VCaP (cell line): ENCODE measurements around the gene NOP16.

Experiments used
- H3K27ac ChIP-seq: fragments of 450-650 bp; 2 replicates; pipeline ENCODE4 v1.5.1; 2017
- TF ChIP-seq, protein P1 (sequence below): fragments of 450-650 bp; conservative IDR thresholded peaks from 2 replicates; pipeline ENCODE4 v1.5.1; 2017; ENCODE audit warnings: mild to moderate bottlenecking, moderate library complexity

Gene NOP16

GRCh38 chr5:176397736-176398420 lies 9.5 kb upstream of the NOP16 start:
- TF ChIP-seq, protein P1, sequence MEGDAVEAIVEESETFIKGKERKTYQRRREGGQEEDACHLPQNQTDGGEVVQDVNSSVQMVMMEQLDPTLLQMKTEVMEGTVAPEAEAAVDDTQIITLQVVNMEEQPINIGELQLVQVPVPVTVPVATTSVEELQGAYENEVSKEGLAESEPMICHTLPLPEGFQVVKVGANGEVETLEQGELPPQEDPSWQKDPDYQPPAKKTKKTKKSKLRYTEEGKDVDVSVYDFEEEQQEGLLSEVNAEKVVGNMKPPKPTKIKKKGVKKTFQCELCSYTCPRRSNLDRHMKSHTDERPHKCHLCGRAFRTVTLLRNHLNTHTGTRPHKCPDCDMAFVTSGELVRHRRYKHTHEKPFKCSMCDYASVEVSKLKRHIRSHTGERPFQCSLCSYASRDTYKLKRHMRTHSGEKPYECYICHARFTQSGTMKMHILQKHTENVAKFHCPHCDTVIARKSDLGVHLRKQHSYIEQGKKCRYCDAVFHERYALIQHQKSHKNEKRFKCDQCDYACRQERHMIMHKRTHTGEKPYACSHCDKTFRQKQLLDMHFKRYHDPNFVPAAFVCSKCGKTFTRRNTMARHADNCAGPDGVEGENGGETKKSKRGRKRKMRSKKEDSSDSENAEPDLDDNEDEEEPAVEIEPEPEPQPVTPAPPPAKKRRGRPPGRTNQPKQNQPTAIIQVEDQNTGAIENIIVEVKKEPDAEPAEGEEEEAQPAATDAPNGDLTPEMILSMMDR: no peak
- no peak overlapping the region for H3K27ac ChIP-seq

- H3K27ac ChIP-seq: no peak overlapping the region
- TF ChIP-seq, protein P1: no peak
These were observed 7.9 kb upstream of the NOP16 start for GRCh38 chr5:176396330-176396729.

GRCh38 chr5:176394881-176395675 lies 6.7 kb upstream of the NOP16 start:
- no peak overlapping the region for H3K27ac ChIP-seq
- TF ChIP-seq, protein P1: no peak

DNA sequence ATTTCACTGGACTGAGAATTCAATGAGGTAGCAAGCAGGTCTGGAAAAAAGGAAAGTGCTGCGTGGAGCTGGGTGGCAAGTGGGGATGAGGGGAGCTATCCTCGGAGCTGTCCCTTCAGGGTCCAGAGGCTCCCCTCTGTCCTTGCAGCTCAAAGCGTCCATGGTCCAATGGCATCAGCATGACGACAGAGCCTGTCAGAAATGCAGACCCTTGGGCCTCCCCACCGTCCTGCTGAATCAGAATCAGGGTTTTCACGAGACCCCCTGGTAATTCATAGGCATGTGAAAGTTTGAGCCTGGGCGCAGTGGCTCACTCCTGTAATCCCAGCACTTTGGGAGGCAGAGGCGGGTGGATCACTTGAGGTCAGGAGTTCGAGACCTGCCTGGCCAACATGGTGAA lies 5.7 kb upstream of the NOP16 start:
- H3K27ac ChIP-seq: no peak overlapping the region
- TF ChIP-seq, protein P1: no peak

DNA sequence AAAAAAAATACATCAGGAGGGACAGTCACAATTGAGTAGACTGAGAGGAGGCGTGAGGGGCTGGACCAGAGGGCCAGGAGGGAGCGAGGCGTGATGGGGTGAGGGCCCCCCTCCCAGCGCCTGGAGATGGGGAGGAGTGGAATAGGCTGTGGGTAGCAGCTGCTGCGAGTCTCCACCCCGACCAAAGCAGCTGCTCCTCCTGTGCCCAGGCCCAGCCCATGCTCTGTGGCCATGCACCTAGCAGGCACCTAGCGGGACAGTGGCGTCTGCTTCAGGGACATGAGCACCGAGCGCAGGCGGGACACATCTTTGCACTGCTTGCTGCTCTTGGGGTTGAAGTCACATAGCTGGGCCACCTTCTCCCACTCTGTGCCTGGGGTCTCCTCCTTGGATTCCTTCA lies 4.1 kb upstream of the NOP16 start:
- no peak overlapping the region for H3K27ac ChIP-seq
- TF ChIP-seq, protein P1: no peak

- H3K27ac ChIP-seq: no peak overlapping the region; the same call in 1 of the 2 replicates
- TF ChIP-seq, protein P1: no peak
These were observed 3.6 kb upstream of the NOP16 start for GRCh38 chr5:176391999-176392398.

DNA sequence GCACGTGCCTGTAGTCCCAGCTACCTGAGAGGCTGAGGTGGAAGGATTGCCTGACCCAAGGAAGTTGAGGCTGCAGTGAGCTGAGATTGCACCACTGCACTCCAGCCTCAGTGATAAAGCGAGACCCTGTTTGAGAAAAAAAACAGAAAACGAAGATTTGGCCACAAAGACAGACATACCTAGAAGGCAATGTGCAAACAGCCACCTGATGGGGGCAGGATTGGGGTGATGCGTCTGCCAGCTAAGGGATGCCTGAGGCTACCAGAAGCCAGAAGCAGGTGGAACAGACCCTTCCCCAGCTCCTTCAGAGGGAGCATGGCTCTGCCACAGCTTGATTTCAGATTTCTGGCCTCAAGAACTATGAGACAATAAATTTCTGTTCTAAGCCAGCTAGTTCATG lies 3.1 kb upstream of the NOP16 start:
- TF ChIP-seq, protein P1: no peak
- H3K27ac ChIP-seq: no peak overlapping the region; the same call in 1 of the 2 replicates
